T-helper 17 cell (primary cell): ENCODE results near the gene CACNA2D2. TPM values are rescaled to one million over a fixed set of nuclear protein-coding genes. Genes with fewer than 3 reads are reported as not detected.

Experiments used
- ATAC-seq: fragments of 150-1000 bp; cut with Tn5 transposase; 2 replicates; pipeline ENCODE4 v1.10.0; 2021; ENCODE audit warnings: mild to moderate bottlenecking, moderate library complexity
- DNase-seq, 3 donors: peaks; one replicate each; pipeline versions ENCODE4 v3.0.0 to v3.0.0-alpha.2; 2020 to 2021
- H3K9me3 ChIP-seq: one replicate; pipeline ENCODE4 v1.7.0; 2013; ENCODE audit warnings: low read length, mild to moderate bottlenecking; ENCODE audit not compliant: control insufficient read depth, poor library complexity, severe bottlenecking
- H3K27ac Mint-ChIP-seq: one replicate; pipeline ENCODE4 v1.8.0; 2022; ENCODE audit warnings: mild to moderate bottlenecking, moderate library complexity, mixed read lengths
- H3K27me3 Mint-ChIP-seq: one replicate; pipeline ENCODE4 v1.8.0; 2022; ENCODE audit warnings: mixed read lengths
- H3K36me3 Mint-ChIP-seq: one replicate; pipeline ENCODE4 v1.8.0; 2022; ENCODE audit warnings: low read depth, mixed read lengths
- H3K4me1 Mint-ChIP-seq: one replicate; pipeline ENCODE4 v1.8.0; 2022; ENCODE audit warnings: mild to moderate bottlenecking, mixed read lengths
- H3K4me3 Mint-ChIP-seq: one replicate; pipeline ENCODE4 v1.8.0; 2022; ENCODE audit warnings: mild to moderate bottlenecking, moderate library complexity, mixed read lengths
- total RNA-seq, 4 donors: library from RNA in 2 of 4; stranded (reverse) in 2 of 4; gene quantifications; one replicate each; pipeline ENCODE4 v1.2.3 and lab custom pipeline; 2022 to 2026

The CACNA2D2 gene
- total RNA-seq, 2 donors from 2014 or later: 2.2 to 3.5 TPM

- Mint-ChIP-seq H3K36me3 (no peaks in the 10 kb centered on the region), H3K27ac (peak overlapping the region; percentile 97), H3K4me1 (peaks cover 31% of the 10 kb centered on the region), H3K27me3 (no peaks in the 10 kb centered on the region), H3K4me3 (peak overlapping the region; percentile 97)
- ATAC-seq: peak; percentile 22
- H3K9me3 ChIP-seq: no peaks in the 10 kb centered on the region
- no peak for DNase-seq
Measured at GRCh38 chr3:50359760-50360110, 143.7 kb downstream of the CACNA2D2 start.

GRCh38 chr3:50358911-50359759 lies 144.3 kb downstream of the CACNA2D2 start, which contains the start of gene TMEM115:
TSS of gene TMEM115 (minus strand) at chr3:50359521. CDS start at chr3:50359063, 458 bp downstream.
- no peaks in the 10 kb centered on the region for H3K36me3 Mint-ChIP-seq
- H3K27ac Mint-ChIP-seq: peak within 1 kb of the TSS; percentile 97
- peaks cover 32% of the 10 kb centered on the region for H3K4me1 Mint-ChIP-seq
- no peaks in the 10 kb centered on the region for H3K9me3 ChIP-seq
- peak; percentile 100 for ATAC-seq
- peak; percentile 86 to 89 (median 87) for DNase-seq
- no peaks in the 10 kb centered on the region for H3K27me3 Mint-ChIP-seq
- H3K4me3 Mint-ChIP-seq: peak within 1 kb of the TSS; percentile 97

DNA sequence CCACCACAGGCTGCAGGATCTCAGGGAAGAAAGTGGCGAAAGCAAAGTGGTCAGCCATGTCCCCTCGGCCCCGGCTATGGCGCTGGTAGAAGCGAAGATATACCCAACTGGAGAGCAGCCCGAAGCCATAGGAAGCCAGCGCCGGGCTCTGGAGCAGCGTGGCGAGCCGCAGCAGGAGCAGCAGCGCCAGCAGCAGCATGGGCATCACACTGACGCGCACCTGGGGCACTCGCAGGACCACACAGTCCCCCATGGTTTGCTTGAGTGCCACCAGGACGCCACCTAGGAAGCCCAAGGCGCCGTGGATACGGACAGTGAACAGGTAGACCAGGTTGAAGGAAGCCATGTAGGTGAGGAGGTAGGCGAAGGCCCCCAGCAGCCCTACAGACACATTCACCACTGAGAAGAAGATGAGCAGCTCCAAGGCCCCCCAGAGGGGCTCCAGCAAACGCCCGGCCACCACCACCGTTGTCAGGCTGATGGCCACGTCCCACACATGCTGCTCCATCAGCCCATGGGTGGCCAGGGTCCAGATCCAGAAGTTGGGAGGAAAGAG lies 145.0 kb downstream of the CACNA2D2 start:
- no peaks in the 10 kb centered on the region for H3K9me3 ChIP-seq
- H3K4me1 Mint-ChIP-seq: peaks cover 33% of the 10 kb centered on the region
- no peak for DNase-seq
- peak overlapping the region; percentile 97 for H3K27ac Mint-ChIP-seq
- H3K4me3 Mint-ChIP-seq: peak overlapping the region; percentile 97
- H3K36me3 Mint-ChIP-seq: no peaks in the 10 kb centered on the region
- no peak for ATAC-seq
- no peaks in the 10 kb centered on the region for H3K27me3 Mint-ChIP-seq

GRCh38 chr3:50357481-50357880 lies 146.0 kb downstream of the CACNA2D2 start:
- H3K4me1 Mint-ChIP-seq: peaks cover 33% of the 10 kb centered on the region
- peak overlapping the region; percentile 97 for H3K4me3 Mint-ChIP-seq
- no peaks in the 10 kb centered on the region for H3K36me3 Mint-ChIP-seq

GRCh38 chr3:50356553-50356952 lies 146.9 kb downstream of the CACNA2D2 start:
- no peaks in the 10 kb centered on the region for H3K27me3 Mint-ChIP-seq
- H3K4me3 Mint-ChIP-seq: peak overlapping the region; percentile 97
- peak overlapping the region; percentile 68 for H3K27ac Mint-ChIP-seq
- peaks cover 35% of the 10 kb centered on the region for H3K4me1 Mint-ChIP-seq
- DNase-seq: no peak
- no peak for ATAC-seq
- no peaks in the 10 kb centered on the region for H3K9me3 ChIP-seq
- H3K36me3 Mint-ChIP-seq: no peaks in the 10 kb centered on the region

More at GRCh38 chr3:50357481-50357880, 146.0 kb downstream of the CACNA2D2 start:
- Mint-ChIP-seq H3K27me3 (no peaks in the 10 kb centered on the region), H3K27ac (peak overlapping the region; percentile 97)
- ATAC-seq (no peak), DNase-seq (no peak)
- no peaks in the 10 kb centered on the region for H3K9me3 ChIP-seq

DNA sequence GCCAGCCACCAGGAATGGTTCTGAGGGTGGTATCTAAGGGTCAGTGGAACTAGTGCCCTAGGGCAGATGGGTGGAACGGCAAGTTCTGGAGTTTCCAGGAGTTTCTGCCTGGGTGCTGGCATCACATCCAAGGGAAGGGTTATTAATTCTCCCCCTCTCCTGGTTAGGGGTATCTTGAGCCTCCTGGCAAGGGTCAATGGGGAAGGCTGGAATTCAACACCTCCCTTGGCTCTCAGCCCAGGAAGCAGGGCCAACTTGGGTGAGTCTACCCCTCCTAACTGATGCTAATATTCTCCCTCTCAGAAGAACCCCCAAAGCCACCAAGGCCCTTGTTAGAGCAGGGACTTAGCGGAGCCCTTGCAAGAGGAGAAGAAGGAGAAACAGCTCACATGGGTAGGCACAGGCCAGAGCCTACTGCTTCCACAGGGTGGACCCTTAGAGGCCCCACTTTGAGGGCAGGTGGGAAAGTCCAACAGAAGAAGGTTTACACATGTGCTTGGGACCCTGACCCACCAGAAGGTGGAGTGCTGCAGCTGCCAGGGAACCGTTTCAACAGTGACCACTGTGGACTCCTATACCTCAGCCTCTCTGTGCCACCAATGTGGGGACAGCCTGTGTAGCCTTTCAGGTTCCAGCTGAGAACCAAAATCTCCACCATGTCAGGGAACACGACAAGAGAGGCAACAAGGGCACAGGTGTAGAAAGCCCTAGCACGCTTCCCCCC lies 147.4 kb downstream of the CACNA2D2 start:
- Mint-ChIP-seq H3K36me3 (no peaks in the 10 kb centered on the region), H3K27me3 (no peaks in the 10 kb centered on the region), H3K27ac (peak overlapping the region; percentile 68), H3K4me3 (peak overlapping the region; percentile 97), H3K4me1 (peaks cover 39% of the 10 kb centered on the region)
- DNase-seq: no peak
- ATAC-seq: no peak
- H3K9me3 ChIP-seq: no peaks in the 10 kb centered on the region

DNA sequence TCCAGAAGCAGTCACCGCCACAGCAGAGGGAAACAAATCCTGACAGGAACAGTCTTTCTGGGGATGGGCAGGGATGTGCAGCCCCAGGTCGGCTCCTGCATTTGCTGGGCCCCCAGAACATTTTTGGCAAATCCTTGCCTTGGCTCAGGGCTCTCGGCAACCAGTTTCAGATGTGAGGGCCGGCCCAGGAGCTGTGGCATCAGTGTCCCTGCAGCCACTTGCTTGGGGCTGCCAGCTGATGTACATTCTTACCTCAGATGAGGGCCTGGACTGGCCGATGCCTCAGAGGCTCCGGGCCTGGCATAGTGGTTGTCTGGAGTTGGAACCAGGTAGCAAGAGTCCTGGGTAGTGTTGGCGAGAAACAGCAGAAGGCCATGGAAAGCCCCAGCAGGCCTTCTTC lies 148.6 kb downstream of the CACNA2D2 start:
- H3K4me3 Mint-ChIP-seq: no peak overlapping the region
- peaks cover 48% of the 10 kb centered on the region for H3K4me1 Mint-ChIP-seq
- H3K36me3 Mint-ChIP-seq: peaks cover 2% of the 10 kb centered on the region
- H3K27me3 Mint-ChIP-seq: no peaks in the 10 kb centered on the region
- no peak overlapping the region for H3K27ac Mint-ChIP-seq
- H3K9me3 ChIP-seq: no peaks in the 10 kb centered on the region
- ATAC-seq (no peak), DNase-seq (no peak)

DNA sequence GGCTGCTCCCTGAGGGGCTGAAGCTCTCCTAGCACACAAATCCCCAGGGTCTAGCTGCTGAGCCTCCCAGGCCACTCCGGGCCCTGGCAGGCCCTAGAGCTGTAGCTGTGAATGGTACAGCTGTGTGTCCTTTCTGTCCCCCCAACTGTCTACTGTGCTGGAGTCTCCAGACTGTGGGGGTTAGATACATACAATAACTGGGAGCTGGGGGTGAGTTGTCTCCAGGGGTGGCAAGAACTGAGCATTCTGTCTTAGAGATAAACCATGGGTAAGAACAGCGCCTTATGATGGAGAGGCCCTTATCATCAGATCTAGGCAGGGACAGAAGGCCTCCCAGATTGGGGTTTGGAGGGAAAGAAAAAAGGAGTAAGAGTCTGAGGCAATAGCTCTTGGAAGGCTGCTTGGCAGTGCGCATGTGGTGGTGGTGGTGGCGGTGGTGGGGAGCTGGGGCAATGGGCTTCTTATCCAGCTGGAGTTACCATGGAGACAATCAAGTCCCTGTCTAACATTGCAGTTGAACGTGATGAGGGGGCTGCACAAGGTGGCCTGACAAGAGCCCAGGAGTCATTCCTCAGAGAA lies 149.2 kb downstream of the CACNA2D2 start:
- H3K27me3 Mint-ChIP-seq: no peaks in the 10 kb centered on the region
- H3K9me3 ChIP-seq: no peaks in the 10 kb centered on the region
- no peak overlapping the region for H3K27ac Mint-ChIP-seq
- DNase-seq (no peak), ATAC-seq (no peak)
- H3K36me3 Mint-ChIP-seq: peaks cover 2% of the 10 kb centered on the region
- H3K4me3 Mint-ChIP-seq: no peak overlapping the region
- H3K4me1 Mint-ChIP-seq: peaks cover 44% of the 10 kb centered on the region

- ATAC-seq: no peak
- Mint-ChIP-seq H3K4me3 (peak overlapping the region; percentile 21), H3K27me3 (no peaks in the 10 kb centered on the region), H3K27ac (no peak overlapping the region), H3K4me1 (peaks cover 43% of the 10 kb centered on the region), H3K36me3 (peaks cover 2% of the 10 kb centered on the region)
- DNase-seq: no peak
- H3K9me3 ChIP-seq: no peaks in the 10 kb centered on the region
Measured at GRCh38 chr3:50353245-50354004, 150.0 kb downstream of the CACNA2D2 start.

- DNase-seq: no peak
- Mint-ChIP-seq H3K27ac (no peak overlapping the region), H3K4me3 (no peak overlapping the region), H3K27me3 (no peaks in the 10 kb centered on the region), H3K36me3 (peaks cover 2% of the 10 kb centered on the region), H3K4me1 (peaks cover 40% of the 10 kb centered on the region)
- ATAC-seq: no peak
- no peaks in the 10 kb centered on the region for H3K9me3 ChIP-seq
Measured at GRCh38 chr3:50352781-50353180, 150.7 kb downstream of the CACNA2D2 start.

DNA sequence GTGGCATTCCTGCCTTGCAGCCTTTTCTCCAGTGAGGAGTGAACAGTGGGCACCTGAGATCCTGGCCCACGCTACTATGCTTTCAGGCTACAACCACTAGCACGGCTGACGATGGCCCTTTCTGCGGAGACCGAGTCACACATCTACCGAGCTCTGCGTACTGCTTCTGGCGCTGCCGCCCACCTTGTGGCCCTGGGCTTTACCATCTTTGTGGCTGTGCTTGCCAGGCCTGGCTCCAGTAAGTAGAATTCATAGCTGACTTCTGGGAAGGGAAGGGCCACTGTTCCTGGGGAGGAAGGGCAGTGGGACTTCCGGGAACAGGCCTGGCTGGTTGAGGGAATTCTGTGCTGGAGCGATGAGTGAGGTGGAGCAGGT lies 152.1 kb downstream of the CACNA2D2 start:
- Mint-ChIP-seq H3K36me3 (peaks cover 2% of the 10 kb centered on the region), H3K4me1 (peaks cover 31% of the 10 kb centered on the region), H3K27me3 (no peaks in the 10 kb centered on the region), H3K27ac (peak overlapping the region; percentile 99), H3K4me3 (peak overlapping the region; percentile 95)
- ATAC-seq (no peak), DNase-seq (no peak)
- no peaks in the 10 kb centered on the region for H3K9me3 ChIP-seq

- Mint-ChIP-seq H3K4me1 (peaks cover 35% of the 10 kb centered on the region), H3K27ac (peak within 1 kb of the TSS; percentile 99), H3K27me3 (no peaks in the 10 kb centered on the region), H3K36me3 (peaks cover 2% of the 10 kb centered on the region), H3K4me3 (peak within 1 kb of the TSS; percentile 95)
- DNase-seq (peak; percentile 96 to 99 (median 99)), ATAC-seq (peak; percentile 88)
- H3K9me3 ChIP-seq: no peaks in the 10 kb centered on the region
Measured at GRCh38 chr3:50350527-50351322, 152.7 kb downstream of the CACNA2D2 start, which contains the start of the genes CYB561D2 and NPRL2. TSS of gene CYB561D2 (plus strand) at chr3:50350862. CDS start at chr3:50351434, 572 bp downstream. TSS of gene NPRL2 (minus strand) at chr3:50350775. CDS start at chr3:50350652, 123 bp downstream.
